Transverse colon (tissue), 4 donors: ENCODE results near the gene DAZAP1. TPM values are rescaled to one million over a fixed set of nuclear protein-coding genes. Genes with fewer than 3 reads are reported as not detected.
A peak's percentile ranks its signal among the peaks of the same experiment; 100 is the strongest.

Experiments
- DNase-seq: peaks from one replicate; pipeline ENCODE4 v3.0.0-alpha.2; 2019
- H3K27ac ChIP-seq, 4 donors: fragments of 200-600 bp; sonication (generic); 2 replicates each; pipeline ENCODE4 v1.5.1; 2016 to 2018; ENCODE audit warnings: inconsistent platforms in 4 of 4
- H3K27me3 ChIP-seq: fragments of 200-600 bp; sonication (generic); 2 replicates; pipeline ENCODE4 v1.5.1; 2017; ENCODE audit warnings: inconsistent platforms
- H3K36me3 ChIP-seq, 4 donors: fragments of 200-600 bp; sonication (generic); 2 replicates each; pipeline ENCODE4 v1.5.1; 2017 to 2019; ENCODE audit warnings: inconsistent platforms in 4 of 4
- H3K4me1 ChIP-seq, 4 donors: fragments of 200-600 bp; sonication (generic); 2 replicates each; pipeline ENCODE4 v1.5.1; 2017 to 2020; ENCODE audit warnings: inconsistent platforms in 4 of 4
- H3K4me3 ChIP-seq, 4 donors: fragments of 200-600 bp; sonication (generic); 1 replicate in 1 of 4; 2 replicates in 3 of 4; pipeline versions ENCODE4 v1.5.1 to v1.6.1; 2017 to 2019; ENCODE audit warnings: inconsistent platforms in 4 of 4
- H3K9me3 ChIP-seq, 2 donors: fragments of 200-600 bp; sonication (generic); 2 replicates each; pipeline ENCODE4 v1.5.1; 2017 to 2019; ENCODE audit warnings: inconsistent platforms in 2 of 2
- EP300 ChIP-seq: sonication (generic); formaldehyde crosslinking; IDR thresholded peaks from one replicate; pipeline ENCODE4 v1.6.1; 2017; ENCODE audit warnings: antibody characterized with exemption, low read depth
- POLR2A ChIP-seq: fragments of 450-650 bp; IDR thresholded peaks from one replicate; pipeline ENCODE4 v1.6.1; 2016; ENCODE audit warnings: antibody characterized with exemption, mild to moderate bottlenecking, moderate library complexity
- POLR2AphosphoS5 ChIP-seq, 3 donors: sonication (generic); formaldehyde crosslinking; IDR thresholded peaks; one replicate each; pipeline ENCODE4 v1.6.1; 2016; ENCODE audit warnings: antibody characterized with exemption in 3 of 3
- WGBS, 2 donors: methylation state at CpG; one replicate each; pipeline ENCODE4 v1.1.5; 2018; ENCODE audit warnings: low coverage in 1 of 2; 5-methylcytosine and 5-hydroxymethylcytosine counted together
- in situ Hi-C, 4 donors: fragments of 200-750 bp; cut with MboI; loops; one replicate each; pipeline versions ENCODE4 v1.15.0 to v1.15.1; 2017; ENCODE audit warnings: low sequenced_read_pairs in 3 of 4, low pct_ligation_motif_present in 1 of 4, low pct_unique_long_range_greater_than_20kb in 1 of 4
- intact Hi-C: fragments of 100-400 bp; cut with DNase I; formaldehyde crosslinking; loops from one replicate; pipeline ENCODE4 v1.15.1; 2023; ENCODE audit warnings: low total_unique reads
- total RNA-seq, 4 donors: library from RNA; depleted of rRNA; stranded (reverse); fragments of >200 nt; gene quantifications; one replicate each; pipeline ENCODE4 v1.1.0, GENCODE V29; 2016
- TF ChIP-seq, protein P1 (sequence below), 5 experiments: fragments of 200-600 bp in 3 of 5; fragments of 450-650 bp in 2 of 5; sonication (generic) in 3 of 5; IDR thresholded peaks; 1 replicate in 2 of 5; 2 replicates in 3 of 5; pipeline ENCODE4 v1.5.1; 2016 to 2017; ENCODE audit warnings: antibody characterized with exemption in 5 of 5, inconsistent platforms in 3 of 5, mild to moderate bottlenecking in 2 of 5, moderate library complexity in 1 of 5

DAZAP1 gene
- total RNA-seq, 4 donors from 2014 or later = 36.3 to 77.2 (median 41.6) TPM

DNA sequence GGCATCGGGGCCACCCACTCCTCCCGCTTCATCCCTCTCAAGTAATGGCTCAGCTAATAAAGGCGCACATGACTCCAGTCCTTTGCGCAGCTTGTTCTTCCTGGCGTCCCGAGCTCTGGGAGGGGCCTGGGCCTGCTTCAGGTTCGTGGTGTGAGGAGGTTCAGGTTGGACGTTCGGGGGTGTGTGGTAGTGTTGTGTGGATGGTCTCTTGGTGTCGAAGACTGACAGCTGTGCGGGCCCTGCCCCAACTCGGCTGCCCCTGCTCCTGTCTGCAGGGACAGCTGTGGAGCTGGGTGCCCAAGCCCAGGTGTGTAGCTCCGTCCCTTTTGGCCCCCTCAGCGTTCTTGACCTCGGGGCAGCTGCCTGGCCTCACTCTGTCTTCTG, 33.0 kb downstream of the DAZAP1 start:
- Histone ChIP-seq H3K36me3 (peaks cover 0 to 29% (median 10%) of the 10 kb centered on the region in 4 donors), H3K4me3 (no peak overlapping the region), H3K4me1 (peaks cover 7 to 38% (median 25%) of the 10 kb centered on the region in 4 donors), H3K9me3 (no peaks in the 10 kb centered on the region), H3K27ac (no peak overlapping the region), H3K27me3 (peaks cover 2% of the 10 kb centered on the region)
- intact Hi-C loops = loop anchor here (10.0 kb wide), 1 partner anchor 146 kb away; no protein-coding TSS in a partner anchor
- 84% methylated on average over 15 of the region's 15 CpGs; no CpG with 5 or more reads in 1 of the 2 donors for WGBS, 2 donors
- TF ChIP-seq POLR2A (no peak), EP300 (no peak), POLR2AphosphoS5 (IDR thresholded peaks at IDR 0.05) (no peak)
- TF ChIP-seq, protein P1, sequence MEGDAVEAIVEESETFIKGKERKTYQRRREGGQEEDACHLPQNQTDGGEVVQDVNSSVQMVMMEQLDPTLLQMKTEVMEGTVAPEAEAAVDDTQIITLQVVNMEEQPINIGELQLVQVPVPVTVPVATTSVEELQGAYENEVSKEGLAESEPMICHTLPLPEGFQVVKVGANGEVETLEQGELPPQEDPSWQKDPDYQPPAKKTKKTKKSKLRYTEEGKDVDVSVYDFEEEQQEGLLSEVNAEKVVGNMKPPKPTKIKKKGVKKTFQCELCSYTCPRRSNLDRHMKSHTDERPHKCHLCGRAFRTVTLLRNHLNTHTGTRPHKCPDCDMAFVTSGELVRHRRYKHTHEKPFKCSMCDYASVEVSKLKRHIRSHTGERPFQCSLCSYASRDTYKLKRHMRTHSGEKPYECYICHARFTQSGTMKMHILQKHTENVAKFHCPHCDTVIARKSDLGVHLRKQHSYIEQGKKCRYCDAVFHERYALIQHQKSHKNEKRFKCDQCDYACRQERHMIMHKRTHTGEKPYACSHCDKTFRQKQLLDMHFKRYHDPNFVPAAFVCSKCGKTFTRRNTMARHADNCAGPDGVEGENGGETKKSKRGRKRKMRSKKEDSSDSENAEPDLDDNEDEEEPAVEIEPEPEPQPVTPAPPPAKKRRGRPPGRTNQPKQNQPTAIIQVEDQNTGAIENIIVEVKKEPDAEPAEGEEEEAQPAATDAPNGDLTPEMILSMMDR (IDR thresholded peaks at IDR 0.05) = no peak
- in situ Hi-C loops = no loop called here
- DNase-seq = no peak

DNA sequence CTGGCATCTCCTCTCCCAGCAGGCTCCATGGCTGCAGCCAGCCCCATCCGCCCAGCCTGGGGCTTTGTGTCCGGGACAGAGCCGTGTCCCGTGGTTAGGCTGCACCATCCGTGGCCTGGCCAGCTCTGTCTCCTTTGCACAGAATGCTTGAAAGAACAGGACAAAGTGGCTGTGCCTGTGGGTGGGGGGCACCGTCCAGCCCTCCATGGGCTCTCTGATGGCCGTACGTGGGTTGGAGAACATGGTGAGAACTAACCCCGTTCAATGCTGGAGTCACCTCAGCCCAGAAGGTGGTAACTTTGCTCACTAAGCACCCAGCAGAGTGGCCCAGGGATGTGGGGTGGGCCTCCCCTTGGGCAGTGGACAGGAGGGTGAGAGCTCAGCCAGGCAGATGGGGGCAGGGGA, 33.6 kb downstream of the DAZAP1 start:
- peaks cover 9% of the 10 kb centered on the region for H3K27me3 ChIP-seq
- peaks cover 9 to 45% (median 31%) of the 10 kb centered on the region in 4 donors for H3K4me1 ChIP-seq
- in situ Hi-C loops = no loop called here
- DNase-seq = no peak
- peaks cover 0 to 29% (median 10%) of the 10 kb centered on the region in 4 donors for H3K36me3 ChIP-seq
- WGBS, 2 donors = 94% methylated on average over 8 of the region's 9 CpGs; no CpG with 5 or more reads in 1 of the 2 donors
- H3K27ac ChIP-seq = no peak overlapping the region
- no peak for TF ChIP-seq EP300
- no peak for TF ChIP-seq POLR2AphosphoS5 (IDR thresholded peaks at IDR 0.05)
- TF ChIP-seq, protein P1 (IDR thresholded peaks at IDR 0.05) = no peak
- no peak for TF ChIP-seq POLR2A
- no peaks in the 10 kb centered on the region for H3K9me3 ChIP-seq
- no peak overlapping the region for H3K4me3 ChIP-seq
- intact Hi-C loops = loop anchor here (10.0 kb wide), 1 partner anchor 146 kb away; no protein-coding TSS in a partner anchor

DNA sequence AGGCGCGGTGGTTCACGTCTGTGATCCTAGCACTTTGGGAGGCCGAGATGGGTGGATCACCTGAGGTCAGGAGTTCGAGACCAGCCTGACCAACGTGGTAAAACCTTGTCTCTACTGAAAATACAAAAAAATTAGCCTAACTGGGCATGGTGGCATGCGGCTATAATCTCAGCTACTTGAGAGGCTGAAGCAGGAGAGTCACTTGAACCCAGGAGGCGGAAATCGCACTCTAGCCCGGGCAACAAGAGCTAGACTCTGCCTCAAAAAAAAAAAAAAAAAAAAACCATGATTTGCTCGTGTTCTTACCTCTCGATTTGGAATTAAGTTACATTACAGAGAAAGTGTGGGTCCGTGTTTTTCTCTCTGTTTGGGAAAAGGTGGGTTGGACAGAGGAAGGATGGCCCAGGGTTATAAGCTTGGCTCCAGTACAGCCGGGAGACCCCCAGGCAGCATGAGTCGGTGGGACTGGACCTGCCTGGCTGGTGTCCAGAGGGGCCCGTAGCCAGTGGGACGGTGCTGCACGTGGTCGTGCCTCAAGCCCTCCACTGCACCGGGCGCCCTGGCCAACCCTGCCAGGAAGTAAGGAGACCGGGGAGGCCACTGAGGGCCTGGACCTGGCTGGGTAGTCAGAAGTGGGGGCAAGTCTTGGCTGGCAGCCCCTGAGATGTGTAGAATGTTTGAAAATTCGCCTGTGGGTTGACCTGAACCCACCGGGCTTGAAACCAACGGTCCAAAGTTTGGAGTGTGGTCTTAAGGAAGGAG, 34.5 kb downstream of the DAZAP1 start:
- no peak for TF ChIP-seq POLR2AphosphoS5 (IDR thresholded peaks at IDR 0.05)
- no peak for TF ChIP-seq POLR2A
- TF ChIP-seq, protein P1 (IDR thresholded peaks at IDR 0.05) = no peak
- TF ChIP-seq EP300 = no peak
- Histone ChIP-seq H3K36me3 (peaks cover 0 to 29% (median 10%) of the 10 kb centered on the region in 4 donors), H3K27ac (no peak overlapping the region), H3K4me3 (no peak overlapping the region), H3K9me3 (no peaks in the 10 kb centered on the region), H3K27me3 (peaks cover 17% of the 10 kb centered on the region), H3K4me1 (peaks cover 14 to 53% (median 39%) of the 10 kb centered on the region in 4 donors)
- no peak for DNase-seq
- in situ Hi-C loops = no loop called here
- intact Hi-C loops = loop anchor here (10.0 kb wide), 1 partner anchor 147 kb away; no protein-coding TSS in a partner anchor
- 87 to 89% methylated on average over 16 to 25 of the region's 25 CpGs for WGBS, 2 donors

DNA sequence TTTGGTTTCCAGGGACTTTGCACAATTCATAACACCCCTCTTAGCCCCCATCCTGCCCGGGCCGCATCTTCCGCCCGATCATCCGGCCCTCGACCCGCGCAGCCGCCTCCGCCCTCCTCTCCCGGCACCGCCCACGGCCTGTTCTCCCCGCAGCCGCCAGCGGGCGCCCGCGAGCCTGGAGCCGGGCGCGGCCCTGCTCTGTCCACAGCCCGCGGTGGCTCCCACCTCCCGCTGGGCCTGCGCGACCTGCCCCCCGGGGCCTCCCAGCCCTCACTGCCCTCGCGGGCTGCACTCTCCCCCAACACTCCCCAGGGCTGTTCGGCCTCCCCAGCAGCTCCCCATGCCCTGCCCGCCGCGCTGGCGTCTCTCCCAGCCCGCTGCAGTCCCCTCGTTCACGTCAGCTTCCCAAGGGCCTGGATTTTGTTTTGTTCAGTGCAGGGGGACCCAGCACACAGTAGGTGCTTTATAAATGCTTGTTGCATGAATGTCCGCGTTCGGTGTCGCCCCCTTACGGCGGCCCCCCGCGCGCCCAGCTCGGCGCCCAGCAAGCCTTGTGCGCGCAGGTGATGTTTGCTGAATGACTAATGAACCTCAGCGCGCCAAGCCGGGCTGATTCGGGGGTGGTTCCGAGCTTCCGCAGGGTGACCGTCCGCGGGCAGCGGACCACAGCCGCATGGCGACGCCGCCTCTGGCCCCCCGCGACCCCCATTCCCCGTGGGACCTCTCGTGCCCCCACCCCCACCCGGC, 38.0 kb downstream of the DAZAP1 start:
- WGBS, 2 donors = 2% methylated on average over 9 to 55 of the region's 70 CpGs
- Histone ChIP-seq H3K4me1 (peaks cover 9 to 28% (median 22%) of the 10 kb centered on the region in 4 donors), H3K4me3 (peak overlapping the region in 3 of 4 donors; percentile 7 to 43 (median 26)), H3K27me3 (peaks cover 52% of the 10 kb centered on the region), H3K9me3 (no peaks in the 10 kb centered on the region), H3K27ac (peak overlapping the region in 2 of 4 donors; percentile 12 to 20), H3K36me3 (peaks cover 0 to 20% (median 6%) of the 10 kb centered on the region in 4 donors)
- intact Hi-C loops = loop anchor here (10.0 kb wide), 1 partner anchor 151 kb away; no protein-coding TSS in a partner anchor
- peak; percentile 80 for DNase-seq
- TF ChIP-seq EP300 (no peak), POLR2AphosphoS5 (IDR thresholded peaks at IDR 0.05) (peak in 1 of 3 donors; percentile 5)
- TF ChIP-seq, protein P1 (IDR thresholded peaks at IDR 0.05) = peak; percentile 64 to 98 (median 92)
- in situ Hi-C loops = no loop called here
